T-helper 1 cell (primary cell): ENCODE measurements around the gene CTNNA1.
"Not testable (repeated sequence)": the region's sequence is repeated elsewhere in the genome, so short reads cannot be mapped to it uniquely, and the experiment has no call there.

Experiments used
- DNase-seq, 5 donors: peaks; one replicate each; pipeline ENCODE4 v3.0.0-alpha.2; 2012 to 2020
- total RNA-seq, 4 donors: gene quantifications; one replicate each; lab custom pipeline; 2026; lab: John Stamatoyannopoulos, UW

The CTNNA1 gene, protein sequence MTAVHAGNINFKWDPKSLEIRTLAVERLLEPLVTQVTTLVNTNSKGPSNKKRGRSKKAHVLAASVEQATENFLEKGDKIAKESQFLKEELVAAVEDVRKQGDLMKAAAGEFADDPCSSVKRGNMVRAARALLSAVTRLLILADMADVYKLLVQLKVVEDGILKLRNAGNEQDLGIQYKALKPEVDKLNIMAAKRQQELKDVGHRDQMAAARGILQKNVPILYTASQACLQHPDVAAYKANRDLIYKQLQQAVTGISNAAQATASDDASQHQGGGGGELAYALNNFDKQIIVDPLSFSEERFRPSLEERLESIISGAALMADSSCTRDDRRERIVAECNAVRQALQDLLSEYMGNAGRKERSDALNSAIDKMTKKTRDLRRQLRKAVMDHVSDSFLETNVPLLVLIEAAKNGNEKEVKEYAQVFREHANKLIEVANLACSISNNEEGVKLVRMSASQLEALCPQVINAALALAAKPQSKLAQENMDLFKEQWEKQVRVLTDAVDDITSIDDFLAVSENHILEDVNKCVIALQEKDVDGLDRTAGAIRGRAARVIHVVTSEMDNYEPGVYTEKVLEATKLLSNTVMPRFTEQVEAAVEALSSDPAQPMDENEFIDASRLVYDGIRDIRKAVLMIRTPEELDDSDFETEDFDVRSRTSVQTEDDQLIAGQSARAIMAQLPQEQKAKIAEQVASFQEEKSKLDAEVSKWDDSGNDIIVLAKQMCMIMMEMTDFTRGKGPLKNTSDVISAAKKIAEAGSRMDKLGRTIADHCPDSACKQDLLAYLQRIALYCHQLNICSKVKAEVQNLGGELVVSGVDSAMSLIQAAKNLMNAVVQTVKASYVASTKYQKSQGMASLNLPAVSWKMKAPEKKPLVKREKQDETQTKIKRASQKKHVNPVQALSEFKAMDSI
- 12.7 to 44.7 (median 27.4) reads per million in 4 donors for total RNA-seq

DNA sequence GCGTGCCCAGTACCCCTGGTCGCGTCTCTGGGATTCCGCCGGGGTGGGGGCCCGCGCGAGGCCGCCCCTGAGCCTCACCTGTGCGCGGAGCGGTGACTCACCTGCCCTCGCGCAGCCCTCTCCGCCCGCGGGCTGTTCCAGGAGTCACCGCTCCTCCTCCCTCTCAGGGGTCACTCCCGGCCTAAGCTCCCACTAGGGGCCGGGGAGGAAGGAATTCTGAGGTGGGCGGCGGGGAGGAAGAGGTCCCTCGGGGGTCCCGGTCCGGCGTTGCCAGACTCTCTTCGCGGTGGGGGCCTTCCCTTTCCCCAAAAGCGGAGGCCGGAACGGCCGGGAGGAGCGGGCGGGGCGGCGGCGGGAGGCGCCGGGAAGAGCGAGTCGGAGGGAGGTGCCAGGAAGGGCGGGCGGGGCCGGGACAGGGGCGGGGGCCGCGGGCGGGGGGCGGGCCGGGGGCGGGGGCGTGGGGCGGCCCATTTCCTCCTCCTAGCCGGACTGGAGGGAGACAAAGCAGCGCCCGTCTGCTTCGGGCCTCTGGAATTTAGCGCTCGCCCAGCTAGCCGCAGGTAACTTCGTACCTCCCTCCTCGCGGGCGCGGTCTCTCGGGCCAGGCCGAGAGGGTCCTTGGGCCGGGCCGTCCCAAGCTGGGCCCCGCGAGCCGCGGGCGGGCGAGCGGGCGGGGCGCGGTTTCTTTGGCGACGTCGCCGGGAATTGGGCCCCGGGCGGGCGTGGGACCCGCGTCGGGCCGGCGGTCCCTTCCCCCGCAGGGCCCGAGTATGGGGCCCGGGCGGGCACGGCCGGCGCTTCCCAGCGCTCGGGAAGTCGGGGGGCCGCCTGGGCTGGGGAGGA, at the start of gene CTNNA1:
TSS of gene CTNNA1 (plus strand) at position 475 of the 843 bp plus-strand sequence. CDS start 28,500 bp downstream, outside the sequence.
- peak; percentile 32 to 53 (median 33) for DNase-seq

GRCh38 chr5:138703777-138704176, 49.4 kb upstream of the CTNNA1 start:
- not testable (repeated sequence) for DNase-seq

GRCh38 chr5:138705007-138705406, 48.2 kb upstream of the CTNNA1 start:
- DNase-seq = no peak

GRCh38 chr5:138705567-138705966, 47.7 kb upstream of the CTNNA1 start:
- DNase-seq = no peak

DNA sequence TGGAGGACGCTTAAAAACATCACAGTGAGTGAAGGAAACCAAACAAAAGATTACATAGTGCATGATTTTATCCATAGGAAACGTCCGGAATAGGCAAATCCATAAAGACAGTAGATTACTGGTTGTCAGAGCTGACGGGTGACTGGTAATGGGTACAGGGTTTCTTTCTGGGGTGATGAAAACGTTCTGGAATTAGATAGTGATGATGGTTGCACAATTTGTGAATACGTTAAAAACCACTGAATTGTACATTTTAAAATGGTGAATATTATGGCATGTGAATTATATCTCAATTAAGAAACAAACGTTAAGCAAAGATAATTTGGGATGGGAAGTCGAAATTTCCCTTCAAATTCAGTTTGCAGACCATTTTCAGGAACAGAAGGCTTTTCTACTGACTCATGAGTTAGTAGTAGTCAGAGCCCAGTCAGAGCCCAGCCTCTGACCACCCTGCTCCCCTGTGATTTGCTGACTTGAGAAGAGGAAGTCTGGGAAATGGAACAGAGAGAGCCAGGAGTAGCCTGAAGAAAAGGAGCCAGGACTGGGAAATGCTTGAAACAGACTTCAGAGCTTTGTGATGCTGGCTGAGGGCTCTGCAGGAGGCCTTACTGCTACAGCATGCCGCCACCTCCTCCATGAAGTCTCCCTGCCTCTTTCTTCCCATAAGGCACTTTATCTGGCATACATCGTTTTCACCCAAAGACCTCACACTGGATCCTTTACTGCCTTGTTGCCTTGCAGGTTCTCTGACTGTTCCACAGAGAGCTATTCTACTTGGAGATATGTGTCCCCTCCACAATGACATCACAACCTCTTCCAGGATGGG, 46.4 kb upstream of the CTNNA1 start:
- DNase-seq = no peak

DNA sequence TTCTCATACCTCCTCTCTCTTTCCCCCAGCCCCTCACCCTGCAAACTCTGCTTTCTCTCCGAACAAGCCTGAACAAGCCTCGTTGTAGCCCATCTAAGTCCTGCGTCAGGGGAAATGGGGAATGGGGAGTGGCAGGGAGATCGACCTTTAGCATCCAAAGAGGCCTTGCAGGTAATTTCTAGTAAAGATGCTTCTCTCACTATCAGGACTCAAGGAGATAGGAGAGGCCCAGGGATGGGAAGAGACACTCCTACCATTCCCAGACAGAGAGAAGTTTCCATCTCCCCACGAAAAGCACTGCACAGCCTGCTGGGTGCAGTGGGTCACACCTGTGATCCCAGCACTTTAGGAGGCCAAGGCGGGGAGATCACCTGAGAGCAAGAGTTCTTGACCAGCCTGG, 44.4 kb upstream of the CTNNA1 start:
- no peak for DNase-seq

DNA sequence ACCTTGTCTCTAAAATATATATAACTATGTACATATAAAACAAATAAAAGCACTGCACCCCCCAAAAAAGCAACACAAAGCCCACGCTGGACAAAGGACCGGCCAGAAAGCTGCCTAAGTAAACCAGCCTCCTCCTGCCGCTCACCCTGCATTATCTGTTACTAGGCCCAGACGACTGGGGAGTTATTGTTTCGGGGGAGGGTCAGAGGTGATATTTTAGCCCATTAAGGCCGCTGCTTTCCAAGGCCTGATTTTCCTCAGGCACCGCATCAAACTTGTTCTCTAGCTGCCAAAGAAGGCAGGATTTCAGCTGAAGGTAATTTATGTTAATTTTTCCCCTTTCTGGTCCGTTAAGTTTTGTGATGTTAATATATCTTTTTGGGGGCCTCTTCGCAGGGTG, 44.0 kb upstream of the CTNNA1 start:
- DNase-seq = no peak

- no peak for DNase-seq
Observed at GRCh38 chr5:138711087-138711486, 42.1 kb upstream of the CTNNA1 start.

GRCh38 chr5:138711811-138712210, 41.4 kb upstream of the CTNNA1 start:
- DNase-seq = no peak

DNA sequence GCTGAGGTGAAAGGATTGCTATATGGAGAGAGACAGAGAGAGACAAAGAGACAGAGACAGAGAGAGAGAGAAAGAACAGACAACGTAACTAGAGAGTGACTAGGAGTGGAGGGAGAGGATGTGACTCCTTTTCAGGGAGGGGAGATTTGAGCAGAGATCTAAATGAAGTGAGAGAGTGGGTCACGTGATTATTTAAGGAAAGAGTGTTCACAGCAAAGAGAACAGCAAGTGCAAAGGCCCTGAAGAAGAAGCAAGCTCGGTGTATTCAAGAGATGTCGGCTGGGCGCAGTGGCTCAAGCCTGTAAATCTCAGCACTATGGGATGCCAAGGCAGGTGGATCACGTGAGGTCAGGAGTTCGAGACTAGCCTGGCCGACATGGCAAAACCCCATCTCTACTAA, 40.9 kb upstream of the CTNNA1 start:
- DNase-seq = no peak

DNA sequence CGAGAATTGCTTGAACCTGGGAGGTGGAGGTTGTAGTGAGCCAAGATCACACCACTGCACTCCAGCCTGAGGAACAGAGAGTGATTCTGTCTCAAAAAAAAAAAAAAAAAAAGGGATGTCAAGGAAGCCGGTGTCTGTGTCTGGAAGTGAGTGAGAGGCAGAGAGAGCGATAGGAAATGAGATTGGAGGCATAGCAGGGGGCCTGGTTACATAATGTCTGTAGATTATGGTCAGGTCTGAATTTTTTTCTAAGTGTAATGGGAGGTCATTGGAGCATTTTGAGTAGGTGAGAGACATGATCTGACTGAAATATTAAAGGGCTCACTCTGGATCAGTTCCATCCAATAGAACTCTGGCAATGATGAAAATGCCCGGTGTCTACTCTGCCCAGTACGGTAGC, 40.4 kb upstream of the CTNNA1 start:
- DNase-seq = no peak

DNA sequence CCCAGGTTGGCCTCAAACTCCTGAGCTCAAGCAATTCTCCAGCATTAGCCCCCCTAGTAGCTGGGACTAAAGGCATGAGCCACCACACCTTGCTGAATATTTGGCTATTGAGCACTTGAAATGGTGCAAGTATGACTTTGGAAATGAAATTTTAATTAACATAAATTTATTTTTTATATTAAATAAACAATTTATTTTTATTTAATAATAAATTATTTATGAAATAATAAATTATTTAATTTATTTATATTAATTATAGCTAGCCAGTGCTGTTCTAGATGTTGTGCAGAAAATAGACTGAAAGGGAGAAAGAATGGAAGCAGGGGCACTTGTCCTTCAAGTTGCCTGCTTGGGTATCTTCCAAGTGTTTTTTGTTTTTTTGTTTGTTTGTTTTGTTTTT, 40.0 kb upstream of the CTNNA1 start:
- no peak for DNase-seq

DNA sequence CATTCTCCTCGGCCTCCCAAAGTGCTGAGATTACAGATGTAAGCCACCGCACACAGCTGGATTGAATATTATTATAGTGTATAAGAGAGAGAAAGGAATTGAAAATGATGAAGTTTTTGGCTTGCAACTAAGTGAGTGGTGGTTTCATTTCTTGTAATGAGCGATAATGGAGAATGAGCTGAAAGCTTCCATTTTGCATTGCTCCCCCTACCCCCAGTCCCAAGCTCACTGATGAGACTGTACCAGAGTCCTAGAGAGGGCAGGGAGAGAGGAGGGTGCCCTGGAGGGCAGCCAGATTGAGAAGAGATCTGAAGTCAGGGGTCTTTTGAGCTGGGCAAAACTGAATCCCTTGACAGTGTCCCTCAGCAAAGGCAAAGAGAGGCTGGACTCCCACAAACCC, 38.5 kb upstream of the CTNNA1 start:
- no peak for DNase-seq

DNA sequence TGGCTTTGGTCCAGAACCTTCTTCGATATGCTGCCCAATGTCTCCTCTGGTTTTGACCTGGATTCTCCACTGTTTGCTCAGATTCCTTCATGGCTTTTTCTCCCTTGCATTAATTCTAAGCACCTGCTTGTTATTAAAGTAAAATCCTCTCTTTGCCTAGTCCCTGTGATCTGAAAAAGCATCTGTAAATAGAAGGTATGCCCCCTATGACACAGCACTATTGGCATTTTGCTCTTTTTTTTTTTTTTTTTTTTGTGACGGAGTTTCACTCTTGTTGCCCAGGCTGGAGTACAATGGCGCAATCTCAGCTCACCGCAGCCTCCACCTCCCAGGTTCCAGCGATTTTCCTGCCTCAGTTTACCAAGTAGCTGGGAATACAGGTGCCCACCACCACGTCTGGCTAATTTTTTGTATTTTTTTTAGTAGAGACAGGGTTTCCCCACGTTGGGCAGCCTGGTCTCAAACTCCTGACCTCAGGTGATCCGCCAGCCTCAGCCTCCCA, 37.2 kb upstream of the CTNNA1 start:
- DNase-seq = not testable (repeated sequence)

- DNase-seq = no peak
Observed at GRCh38 chr5:138716456-138716924, 36.7 kb upstream of the CTNNA1 start.

GRCh38 chr5:138717399-138717798, 35.8 kb upstream of the CTNNA1 start:
- no peak for DNase-seq

- no peak for DNase-seq
Observed at GRCh38 chr5:138719811-138720210, 33.4 kb upstream of the CTNNA1 start.

DNA sequence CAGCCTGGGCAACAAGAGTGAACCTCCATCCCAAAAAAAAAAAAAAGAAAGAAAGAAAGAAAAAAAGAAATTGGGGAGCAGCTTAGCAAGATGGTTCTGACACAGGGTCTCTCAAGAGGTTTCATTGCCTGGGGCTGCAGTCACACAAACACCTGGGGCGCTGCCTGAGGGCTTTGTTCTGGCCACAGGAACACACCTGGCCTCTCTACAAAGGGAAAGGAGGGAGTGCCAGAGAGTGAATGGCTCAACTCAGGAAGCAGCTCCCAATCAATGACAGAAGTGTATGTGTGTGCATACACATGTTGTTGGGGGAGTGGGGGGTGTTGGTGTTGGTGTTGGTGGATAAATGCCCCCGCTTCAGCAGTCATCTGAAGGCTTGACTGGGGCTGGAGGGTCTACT, 32.4 kb upstream of the CTNNA1 start:
- no peak for DNase-seq

- DNase-seq = no peak
Observed at GRCh38 chr5:138721979-138722378, 31.2 kb upstream of the CTNNA1 start.

- DNase-seq = no peak
Observed at GRCh38 chr5:138722544-138723177, 30.6 kb upstream of the CTNNA1 start.
